Measurements from ENCODE around the gene PLPP6.
"Not testable (repeated sequence)": the region's sequence is repeated elsewhere in the genome, so short reads cannot be mapped to it uniquely, and the experiment has no call there.

Gene PLPP6

DNA sequence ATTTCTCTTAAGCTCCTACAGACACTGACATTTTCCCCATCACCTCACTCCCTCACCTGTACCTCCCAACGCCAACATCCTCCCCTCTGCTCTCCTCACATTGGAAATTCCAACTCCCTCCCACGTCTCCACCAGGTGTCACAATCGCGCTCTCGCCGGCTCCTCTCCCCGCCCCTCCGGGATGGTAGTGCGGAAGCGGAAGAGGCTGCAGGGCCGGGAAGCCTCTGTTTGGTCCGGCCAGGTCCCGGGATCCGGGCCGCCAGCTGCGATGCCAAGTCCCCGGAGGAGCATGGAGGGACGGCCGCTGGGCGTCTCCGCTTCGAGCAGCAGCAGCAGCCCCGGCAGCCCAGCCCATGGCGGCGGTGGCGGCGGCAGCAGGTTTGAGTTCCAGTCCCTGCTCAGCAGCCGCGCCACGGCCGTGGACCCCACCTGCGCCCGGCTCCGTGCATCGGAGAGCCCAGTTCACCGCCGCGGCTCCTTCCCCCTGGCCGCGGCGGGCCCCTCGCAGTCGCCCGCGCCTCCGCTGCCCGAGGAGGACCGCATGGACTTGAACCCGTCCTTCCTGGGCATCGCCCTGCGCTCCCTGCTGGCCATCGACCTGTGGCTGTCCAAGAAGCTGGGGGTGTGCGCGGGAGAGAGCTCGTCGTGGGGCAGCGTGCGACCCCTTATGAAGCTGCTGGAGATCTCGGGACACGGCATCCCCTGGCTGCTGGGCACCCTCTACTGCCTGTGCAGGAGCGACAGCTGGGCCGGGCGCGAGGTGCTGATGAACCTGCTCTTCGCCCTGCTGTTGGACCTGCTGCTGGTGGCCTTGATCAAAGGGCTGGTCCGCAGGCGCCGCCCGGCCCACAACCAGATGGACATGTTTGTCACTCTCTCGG is at the start of gene PLPP6:
TSS of gene PLPP6 (plus strand) at position 187 of the 881 bp plus-strand sequence. CDS start at position 269, 82 bp downstream.
- peak; percentile 84 for DNase-seq (ENCODE audit: low read depth)

DNA sequence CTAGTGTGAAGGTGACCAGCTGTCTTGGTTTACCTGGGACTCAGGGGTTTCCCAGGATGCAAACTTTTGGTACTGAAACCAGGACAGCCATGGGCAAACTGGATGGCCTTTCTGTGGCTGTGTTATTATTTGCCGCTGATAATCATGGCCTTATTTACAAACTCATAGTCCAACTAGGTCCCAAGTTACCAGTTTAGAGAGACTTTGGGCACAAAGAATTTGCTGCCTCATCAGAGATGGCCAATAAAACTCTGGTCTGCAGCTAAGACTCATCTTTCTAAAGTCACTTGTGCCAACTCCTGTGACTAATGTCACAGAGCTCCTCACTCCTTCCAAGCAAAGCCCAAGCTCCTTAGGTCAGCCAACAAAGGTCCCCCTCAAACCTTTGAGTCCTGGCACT is 47.5 kb upstream of the PLPP6 start:
- no peak for DNase-seq (ENCODE audit: low read depth)

DNA sequence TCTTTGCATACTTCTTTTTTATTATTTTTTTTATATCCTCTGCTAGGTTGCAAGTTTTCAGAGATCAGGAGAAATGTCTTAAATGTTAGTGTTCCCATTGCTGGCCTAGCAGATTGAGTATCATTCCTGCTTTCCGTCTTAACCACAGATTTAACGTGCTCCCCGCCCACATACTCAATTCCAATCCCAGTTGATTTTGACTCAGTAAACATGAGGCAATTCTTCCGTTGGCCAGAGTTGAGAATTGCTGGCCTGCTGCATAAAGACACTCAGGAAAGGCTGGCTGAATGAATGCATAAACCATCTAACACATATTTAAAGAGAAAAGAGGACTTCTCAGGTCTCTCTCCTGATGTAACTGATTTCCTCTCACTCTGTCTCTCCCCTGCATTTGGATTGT is 46.8 kb upstream of the PLPP6 start:
- peak; percentile 73 for DNase-seq (ENCODE audit: low read depth)

DNA sequence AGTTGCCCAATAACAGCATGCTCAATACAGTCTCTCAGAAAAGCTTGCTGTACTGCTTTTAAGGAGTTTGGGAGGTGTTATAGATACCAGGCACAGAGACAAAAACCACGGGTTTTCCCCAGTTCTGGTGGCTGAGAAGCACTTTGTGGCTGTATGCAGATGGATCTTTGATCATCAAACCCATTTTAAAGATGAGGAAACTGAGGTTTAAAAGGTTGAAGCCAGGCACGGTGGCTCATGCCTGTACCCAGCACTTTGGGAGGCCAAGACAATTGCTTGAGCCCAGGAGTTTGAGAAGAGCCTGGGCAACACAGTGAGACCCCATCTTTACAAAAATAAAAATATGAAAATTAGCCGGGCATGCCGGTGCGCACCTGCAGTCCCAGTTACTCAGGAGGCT is 46.3 kb upstream of the PLPP6 start:
- DNase-seq (ENCODE audit: low read depth), result no peak

DNA sequence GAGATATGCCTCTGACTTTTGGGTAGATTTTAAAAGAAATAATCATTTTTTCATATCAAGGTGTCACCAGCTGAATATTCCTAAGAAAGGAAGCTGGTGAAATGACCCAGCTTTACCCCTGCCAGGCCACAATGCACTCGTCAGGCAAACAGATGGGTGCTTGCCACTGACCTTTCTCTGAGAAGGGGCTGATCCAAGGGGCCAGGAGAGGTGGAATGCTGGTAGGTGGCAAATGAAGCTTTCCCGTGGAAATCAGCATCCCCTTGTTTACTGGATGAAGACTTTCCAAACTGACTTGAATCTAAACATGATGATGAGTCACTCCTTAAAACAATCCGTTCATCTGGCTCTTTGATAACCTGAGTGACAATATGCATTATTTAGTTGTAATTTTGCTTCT is 44.3 kb upstream of the PLPP6 start:
- no peak for DNase-seq (ENCODE audit: low read depth)

DNA sequence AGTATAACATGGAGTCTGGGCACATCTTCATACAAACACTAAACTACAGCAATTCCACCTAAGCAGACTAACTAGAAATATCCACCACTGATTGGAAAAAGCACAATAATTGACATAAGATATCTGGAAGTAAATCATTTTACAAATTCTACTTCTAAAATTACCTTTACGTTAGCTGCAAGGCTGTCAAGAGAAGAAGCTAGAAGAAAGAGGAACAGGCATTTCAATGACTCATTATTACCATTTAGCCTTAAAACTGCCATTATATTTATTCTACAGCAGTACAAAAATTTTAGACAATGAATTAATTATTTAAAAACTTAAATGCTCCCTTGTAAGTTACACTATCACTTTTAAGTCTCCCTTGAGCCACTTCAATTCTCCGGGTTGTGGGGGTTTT is 43.4 kb upstream of the PLPP6 start:
- DNase-seq (ENCODE audit: low read depth), result no peak

DNA sequence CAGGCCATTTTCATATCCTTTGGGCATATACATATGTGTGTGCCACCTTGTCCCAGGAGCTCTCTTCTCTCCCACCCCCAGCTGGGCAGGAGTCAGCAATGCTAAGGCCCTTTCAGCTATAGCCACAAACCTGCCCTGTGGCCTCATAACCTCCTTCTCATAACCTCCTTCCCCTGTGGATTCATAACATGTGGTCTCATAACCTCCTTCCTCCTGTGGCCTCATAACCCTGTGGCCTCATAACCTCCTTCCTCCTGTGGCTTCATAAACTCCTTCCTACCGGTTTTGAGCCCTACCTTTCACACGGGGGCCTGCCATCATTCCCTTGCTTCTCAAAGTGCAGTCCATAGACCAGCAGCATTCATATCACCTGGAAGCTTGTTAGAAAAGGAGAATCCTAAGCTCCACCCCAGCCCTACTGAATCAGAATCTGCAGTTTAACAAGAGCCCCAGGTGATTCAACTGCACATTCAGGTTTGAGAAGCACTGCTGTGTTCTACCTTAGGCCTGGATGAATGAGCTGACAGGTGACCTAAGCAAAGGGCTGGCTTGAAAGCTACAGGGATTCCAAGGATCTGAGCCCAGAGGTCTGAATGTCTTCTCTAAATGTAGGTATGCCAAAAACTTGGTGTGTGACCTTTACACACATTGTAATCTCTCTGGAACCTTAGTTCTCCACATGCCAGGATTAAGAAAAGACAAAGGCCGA is 41.9 kb upstream of the PLPP6 start:
- no peak for DNase-seq (ENCODE audit: low read depth)

DNA sequence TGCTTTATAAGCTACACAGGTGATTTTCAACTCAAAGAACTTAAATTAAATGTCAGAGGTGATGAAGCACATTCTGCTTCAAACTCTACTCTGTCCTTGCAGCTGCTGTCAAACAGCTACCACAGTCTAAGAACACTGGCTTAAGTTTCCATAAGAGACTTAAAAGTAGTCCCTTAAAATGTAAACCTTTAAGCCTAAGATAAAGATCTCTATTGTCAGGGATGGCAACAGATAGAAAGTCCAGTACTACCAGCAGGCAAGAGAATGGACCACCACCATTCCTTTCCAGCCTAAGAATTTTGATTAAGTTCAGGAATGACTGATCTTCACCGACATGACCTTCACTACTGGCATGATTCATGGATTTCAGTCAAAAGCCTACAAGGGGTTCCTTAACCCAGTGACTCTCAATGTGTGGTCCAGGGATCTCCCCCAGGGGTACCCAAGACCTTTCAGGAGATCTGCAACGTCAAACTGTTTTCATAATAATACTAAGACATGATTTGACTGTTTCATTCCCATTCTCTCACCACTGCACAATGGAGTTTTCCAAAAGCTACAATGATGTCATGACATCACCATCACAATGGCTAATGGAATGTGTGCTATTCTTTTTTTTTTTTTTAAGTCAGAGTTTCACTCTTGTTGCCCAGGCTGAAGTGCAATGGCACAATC is 41.1 kb upstream of the PLPP6 start:
- DNase-seq (ENCODE audit: low read depth), result no peak

DNA sequence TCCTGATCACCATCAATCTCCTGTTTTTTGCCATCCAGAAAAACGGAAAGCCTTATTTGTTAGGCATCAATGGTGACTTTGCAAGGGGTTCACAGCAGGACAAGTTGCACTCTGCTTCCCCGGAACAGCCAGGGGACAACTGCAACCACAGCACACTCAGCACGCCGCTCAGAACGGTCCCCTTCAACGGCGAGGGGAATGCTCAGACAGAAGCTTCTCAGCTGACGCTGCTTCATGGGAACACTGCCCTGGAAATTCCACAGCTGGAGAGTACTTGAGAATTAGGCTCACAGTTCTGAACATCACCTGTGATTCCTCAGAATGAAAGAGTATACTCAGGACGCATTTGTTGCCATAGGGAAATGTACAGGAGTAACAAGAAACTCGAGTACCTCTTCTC is 40.1 kb upstream of the PLPP6 start:
- DNase-seq (ENCODE audit: low read depth), result no peak

DNA sequence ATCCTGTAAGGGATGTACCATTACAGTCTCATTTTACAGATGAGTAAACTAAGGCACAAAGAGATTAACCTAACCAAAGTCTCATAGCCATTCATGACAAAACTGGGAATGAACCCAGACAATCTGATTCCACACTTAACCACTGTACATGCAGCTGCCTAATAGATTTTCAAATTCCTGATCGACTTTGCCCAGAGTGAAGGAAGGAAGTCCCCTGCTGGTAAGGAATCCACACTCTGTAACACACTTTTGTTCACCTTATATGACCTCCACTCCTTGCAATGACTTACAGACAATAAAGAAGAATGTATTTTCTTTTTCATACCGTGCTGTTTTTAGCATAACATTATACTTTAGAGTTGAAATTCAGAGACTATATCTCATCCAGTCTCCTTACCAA is 31.3 kb upstream of the PLPP6 start:
- DNase-seq (ENCODE audit: low read depth), result no peak

DNA sequence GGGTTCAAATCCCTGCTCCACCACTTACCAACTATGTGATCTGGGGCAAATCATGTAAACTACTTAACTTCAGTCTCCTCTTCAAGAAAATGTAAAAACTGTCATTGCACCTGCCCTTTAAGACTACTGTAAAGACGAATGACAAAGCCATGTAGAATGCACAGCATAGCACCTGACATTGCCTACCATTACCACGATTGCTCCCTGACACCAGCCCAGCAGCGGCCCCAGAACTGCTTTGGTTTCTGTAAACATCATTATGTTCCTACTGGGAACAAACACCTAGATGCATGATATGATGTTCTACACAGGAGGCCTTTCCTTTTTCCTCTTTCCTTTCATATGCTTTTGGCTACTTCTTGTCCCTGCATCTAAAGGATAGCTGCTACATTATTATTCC is 23.1 kb upstream of the PLPP6 start:
- DNase-seq (ENCODE audit: low read depth), result no peak

DNA sequence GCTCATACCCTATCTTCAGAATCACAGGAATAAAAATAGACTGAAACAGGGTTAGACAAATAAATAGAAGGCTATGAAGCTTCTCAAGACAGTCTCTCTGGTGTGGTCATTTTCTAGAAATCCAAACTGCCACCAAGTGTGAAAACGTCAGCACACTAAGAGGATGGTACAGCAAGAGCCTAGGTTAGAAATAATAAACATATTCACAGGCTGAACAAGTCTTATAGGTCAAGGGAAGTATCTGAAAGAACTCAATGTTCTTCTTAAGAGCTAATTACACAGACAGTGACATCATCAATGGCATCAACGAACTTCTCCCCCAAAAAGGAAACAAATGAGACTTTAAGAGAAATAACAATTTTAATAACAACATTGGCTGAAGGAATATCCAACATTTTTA is 22.7 kb upstream of the PLPP6 start:
- no peak for DNase-seq (ENCODE audit: low read depth)

DNA sequence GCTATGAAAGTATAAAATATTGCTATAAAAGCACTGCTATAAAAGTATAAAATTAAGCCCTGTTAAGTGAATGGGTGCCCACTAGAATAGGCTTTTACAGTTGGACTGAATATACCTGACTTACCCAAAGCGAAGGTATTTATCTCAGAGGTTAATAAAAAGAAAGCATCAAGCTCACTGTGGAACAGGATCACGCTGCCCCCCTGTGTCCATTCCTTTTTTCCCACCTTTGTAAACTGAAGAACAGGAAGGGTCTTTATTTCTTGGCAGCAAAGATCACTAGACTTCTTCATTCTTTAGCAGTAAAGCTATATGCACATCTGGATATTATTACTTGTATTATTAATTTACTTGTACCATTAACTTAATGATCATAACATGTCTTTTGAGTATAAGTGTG is 22.1 kb upstream of the PLPP6 start:
- DNase-seq (ENCODE audit: low read depth), result peak; percentile 17

DNA sequence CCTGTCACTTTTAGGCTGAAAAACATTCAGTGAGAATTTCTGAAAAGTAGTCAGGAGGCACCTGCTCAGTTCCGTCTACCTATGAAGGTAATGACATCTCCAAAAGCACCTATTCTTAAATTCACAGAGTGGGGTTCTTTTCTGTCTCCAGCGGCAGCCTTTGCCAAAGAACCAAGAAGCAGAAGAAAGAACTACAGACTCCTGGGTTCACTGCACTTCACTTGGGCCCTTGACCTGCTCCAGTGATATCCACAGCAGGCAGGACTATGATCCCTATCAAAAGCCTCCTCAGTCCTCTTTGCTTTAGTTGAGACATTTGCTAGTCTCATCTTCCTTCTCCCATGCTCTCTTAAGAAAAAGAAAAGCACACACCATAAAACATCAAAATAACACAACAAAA is 19.7 kb upstream of the PLPP6 start:
- no peak for DNase-seq (ENCODE audit: low read depth)

DNA sequence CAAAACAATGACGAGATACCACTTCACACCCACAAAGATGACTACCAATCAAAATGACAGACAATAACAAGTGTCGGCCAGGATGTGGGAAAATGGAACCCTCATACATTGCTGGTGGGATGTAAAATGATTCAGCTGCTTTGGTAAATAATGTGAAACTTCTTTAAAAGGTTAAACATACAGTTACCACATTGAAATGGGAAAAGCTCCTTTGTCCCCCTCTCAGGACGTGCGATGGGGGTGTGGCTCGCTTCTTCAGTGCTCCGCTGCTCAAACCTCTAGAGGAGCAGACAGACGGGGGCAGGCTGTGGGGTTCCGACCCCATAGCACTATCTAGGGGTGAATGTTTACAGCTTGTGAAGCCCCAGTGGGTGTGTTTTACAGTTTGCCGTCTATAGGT is 8.0 kb upstream of the PLPP6 start:
- DNase-seq (ENCODE audit: low read depth), result no peak

DNA sequence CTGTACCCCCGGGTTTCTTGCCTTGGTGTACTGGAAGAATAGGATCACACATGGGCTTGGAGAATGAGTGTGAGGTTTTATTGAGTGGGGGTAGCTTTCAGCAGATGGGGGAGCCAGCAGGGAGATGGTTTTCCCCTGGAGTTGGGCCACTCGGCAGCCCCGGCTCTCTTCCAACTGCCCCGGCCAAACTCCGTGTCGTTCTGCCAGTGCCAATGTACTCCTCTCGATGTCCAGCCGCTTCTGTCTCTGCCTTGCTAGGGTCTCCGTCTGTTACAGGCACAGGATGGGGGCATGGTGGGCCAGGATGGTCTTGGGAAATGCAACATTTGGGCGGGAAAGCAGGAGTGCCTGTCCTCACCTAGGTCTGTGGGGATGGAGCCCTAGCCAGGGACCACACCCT is 7.6 kb upstream of the PLPP6 start:
- DNase-seq (ENCODE audit: low read depth), result no peak

DNA sequence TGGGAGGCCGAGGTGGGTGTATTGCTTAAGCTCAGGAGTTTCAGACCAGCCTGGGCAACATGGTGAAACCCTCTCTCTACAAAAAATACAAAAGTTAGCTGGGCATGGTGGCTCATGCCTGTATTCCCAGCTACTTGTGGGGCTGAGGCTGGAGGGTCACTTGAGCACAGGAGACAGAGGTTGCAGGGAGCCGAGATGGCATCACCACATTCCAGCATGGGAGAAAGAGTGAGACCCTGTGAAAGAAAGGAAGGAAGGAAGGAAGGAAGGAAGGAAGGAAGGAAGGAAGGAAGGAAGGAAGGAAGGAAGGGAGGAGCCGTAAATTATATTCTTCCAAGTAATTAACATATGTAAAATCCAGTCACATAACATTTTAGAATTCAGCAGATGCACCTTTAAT is 5.9 kb upstream of the PLPP6 start:
- not testable (repeated sequence) for DNase-seq (ENCODE audit: low read depth)

DNA sequence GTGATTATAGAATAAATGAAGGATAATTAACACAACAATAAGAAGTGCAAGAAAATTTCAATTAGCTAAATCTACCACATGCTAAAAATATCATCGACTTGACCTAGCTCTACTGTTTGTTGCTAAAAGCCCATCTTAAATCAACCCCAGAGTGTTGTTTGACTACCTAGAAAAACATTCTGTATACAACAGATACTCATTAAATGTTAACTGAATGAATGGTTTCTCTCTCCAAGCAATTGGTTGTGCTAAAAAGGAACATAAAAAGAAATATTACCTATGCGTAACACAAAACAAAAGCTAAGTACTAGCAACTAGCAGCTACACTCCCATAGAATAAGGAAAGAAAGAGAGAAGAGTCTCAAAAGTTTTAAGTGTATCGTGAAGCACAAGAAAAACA is 5.5 kb upstream of the PLPP6 start:
- DNase-seq (ENCODE audit: low read depth), result no peak

DNA sequence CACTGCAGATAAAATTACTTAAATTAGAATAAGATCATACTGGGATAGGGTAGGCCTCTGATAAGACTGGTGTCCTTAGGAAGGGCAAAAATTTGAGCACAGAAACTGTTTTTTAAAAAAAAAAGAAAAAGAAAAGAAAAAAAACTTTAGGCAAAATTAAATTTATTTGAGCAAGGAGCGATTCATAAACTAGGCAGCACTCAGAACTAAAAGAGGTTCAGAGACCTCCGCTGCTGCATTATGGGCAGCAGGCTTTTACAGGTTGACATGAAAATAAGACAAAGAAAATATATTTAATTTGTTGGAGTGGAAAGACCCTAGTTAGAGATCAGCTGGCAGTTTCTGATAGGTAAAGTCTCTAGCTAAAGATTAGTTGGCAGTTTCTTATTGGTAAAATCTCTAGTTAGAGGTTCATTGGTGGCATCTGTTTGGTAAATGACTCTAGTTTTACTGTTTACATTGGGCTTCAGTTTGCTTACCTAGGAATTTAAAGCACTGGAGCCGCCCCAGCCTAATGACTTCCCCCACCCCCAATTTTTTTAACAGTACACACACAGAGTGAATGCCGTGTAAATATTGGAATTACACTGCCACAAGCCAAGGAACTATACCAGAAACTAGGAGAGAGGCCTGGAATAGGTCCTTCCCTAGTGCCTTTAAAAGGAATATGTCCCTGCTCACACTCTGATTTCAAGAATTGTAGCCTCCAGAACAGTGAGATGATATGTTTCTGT is 4.5 kb upstream of the PLPP6 start:
- DNase-seq (ENCODE audit: low read depth), result no peak

DNA sequence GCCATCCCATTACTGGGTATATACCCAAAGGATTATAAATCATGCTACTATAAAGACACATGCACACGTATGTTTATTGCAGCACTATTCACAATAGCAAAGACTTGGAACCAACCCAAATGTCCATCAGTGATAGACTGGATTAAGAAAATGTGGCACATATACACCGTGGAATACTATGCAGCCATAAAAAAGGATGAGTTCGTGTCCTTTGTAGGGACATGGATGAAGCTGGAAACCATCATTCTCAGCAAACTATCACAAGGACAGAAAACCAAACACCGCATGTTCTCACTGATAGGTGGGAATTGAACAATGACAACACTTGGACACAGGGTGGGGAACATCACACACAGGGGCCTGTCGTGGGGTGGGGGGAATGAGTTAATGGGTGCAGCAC is 1.4 kb upstream of the PLPP6 start:
- not testable (repeated sequence) for DNase-seq (ENCODE audit: low read depth)

DNA sequence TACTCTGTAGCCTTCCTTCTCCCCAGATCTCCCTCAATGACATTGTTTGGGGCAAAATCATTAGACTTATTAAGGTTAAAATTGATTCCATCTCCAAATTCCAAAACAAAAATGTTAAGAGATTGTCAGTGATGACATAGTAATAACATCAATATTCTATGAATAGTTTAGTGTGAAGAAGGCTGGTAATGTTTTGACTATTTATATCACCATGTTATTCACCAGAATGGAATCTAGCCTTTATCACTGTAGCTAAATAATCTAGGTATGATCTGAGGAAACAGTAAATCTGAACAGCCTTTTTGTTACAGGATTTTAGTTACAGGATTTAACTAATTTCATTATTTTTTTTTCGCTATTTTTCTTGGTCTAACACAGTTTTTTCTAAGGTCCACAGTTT is 929 bp upstream of the PLPP6 start:
- DNase-seq (ENCODE audit: low read depth), result peak; percentile 60

DNA sequence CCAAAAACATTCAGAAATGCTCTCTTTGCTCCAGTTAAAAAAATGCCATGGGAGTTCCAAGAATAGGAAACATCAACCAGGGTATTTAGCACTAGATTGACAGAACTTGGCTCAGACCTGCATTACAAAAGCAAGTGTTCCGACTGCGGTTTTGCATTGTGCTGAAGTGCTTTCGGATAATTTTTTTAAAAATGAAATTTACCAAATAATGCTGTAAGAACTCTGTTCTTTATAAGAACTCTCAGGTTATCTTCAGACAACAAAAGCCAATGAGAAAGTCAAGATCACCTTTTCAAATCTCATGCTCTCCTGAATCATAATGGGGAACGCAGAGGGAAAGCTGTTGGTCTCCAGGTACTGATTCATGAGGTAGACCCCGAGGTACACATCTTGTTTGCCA is 483 bp upstream of the PLPP6 start:
- peak; percentile 84 for DNase-seq (ENCODE audit: low read depth)

Measured in amniotic epithelial cell (primary cell).